OCI-LY7 (cell line): Measurements from ENCODE around the gene CHST6.

ENCODE experiments used
- CTCF ChIP-seq: fragments of 200-600 bp; sonication (generic); conservative IDR thresholded peaks from 2 replicates; pipeline ENCODE4 v1.5.1; 2014; ENCODE audit warnings: mild to moderate bottlenecking, antibody characterized with exemption, low read length, moderate library complexity, mixed read lengths
- EZH2phosphoT487 ChIP-seq: fragments of 200-600 bp; sonication (generic); IDR thresholded peaks from 2 replicates; pipeline ENCODE4 v1.6.1; 2018; ENCODE audit warnings: low read depth, borderline replicate concordance, mild to moderate bottlenecking, mixed run types, antibody characterized with exemption, low read length, moderate library complexity, mixed read lengths

DNA sequence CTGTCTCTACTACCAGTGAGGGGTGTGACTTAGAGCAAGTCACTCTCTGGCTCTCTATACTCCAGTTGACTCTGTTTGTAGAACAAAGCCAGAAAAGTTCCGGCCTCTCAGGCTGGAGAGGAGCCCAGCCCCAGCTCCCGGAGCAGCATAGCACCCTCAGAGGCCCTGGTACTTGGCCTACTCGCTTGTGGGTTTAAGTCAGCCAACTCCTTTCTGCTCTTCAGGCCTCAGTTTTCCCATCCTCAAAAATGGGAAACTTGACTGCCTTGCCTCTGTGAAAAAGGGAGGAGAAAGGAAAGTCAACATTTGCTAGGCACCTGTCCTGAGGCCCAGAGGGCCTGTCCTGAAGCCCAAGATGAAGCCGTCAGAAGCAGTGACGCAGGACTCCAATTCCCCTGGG, 1.1 kb downstream of the CHST6 start:
- TF ChIP-seq CTCF (no peak), EZH2phosphoT487 (no peak)
